ENCODE results near the gene A1CF. TPM values are rescaled to one million over a fixed set of nuclear protein-coding genes. Genes with fewer than 3 reads are reported as not detected.

A1CF gene
- polyA plus RNA-seq, 1 experiment, result not detected

GRCh38 chr10:50805981-50806622 is 79.3 kb downstream of the A1CF start:
- CTCF ChIA-PET, result interaction anchor here (0.8 kb wide), 1 partner anchor 1009 kb away, joined by 3 read pairs; no protein-coding TSS in a partner anchor
- no peaks in the 10 kb centered on the region for H3K27me3 ChIP-seq (ENCODE audit: control insufficient read depth, insufficient read depth, low read length)
- no peaks in the 10 kb centered on the region for H3K36me3 ChIP-seq (ENCODE audit: control insufficient read depth, insufficient read depth, low read length)
- TF ChIP-seq, protein P1, sequence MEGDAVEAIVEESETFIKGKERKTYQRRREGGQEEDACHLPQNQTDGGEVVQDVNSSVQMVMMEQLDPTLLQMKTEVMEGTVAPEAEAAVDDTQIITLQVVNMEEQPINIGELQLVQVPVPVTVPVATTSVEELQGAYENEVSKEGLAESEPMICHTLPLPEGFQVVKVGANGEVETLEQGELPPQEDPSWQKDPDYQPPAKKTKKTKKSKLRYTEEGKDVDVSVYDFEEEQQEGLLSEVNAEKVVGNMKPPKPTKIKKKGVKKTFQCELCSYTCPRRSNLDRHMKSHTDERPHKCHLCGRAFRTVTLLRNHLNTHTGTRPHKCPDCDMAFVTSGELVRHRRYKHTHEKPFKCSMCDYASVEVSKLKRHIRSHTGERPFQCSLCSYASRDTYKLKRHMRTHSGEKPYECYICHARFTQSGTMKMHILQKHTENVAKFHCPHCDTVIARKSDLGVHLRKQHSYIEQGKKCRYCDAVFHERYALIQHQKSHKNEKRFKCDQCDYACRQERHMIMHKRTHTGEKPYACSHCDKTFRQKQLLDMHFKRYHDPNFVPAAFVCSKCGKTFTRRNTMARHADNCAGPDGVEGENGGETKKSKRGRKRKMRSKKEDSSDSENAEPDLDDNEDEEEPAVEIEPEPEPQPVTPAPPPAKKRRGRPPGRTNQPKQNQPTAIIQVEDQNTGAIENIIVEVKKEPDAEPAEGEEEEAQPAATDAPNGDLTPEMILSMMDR (IDR thresholded peaks at IDR 0.05; ENCODE audit: insufficient read depth, low read depth, low read length), result no peak
- DNase-seq (ENCODE audit: low read depth), result no peak
- POLR2A ChIA-PET, result no interaction called here
- no peak overlapping the region for H3K4me3 ChIP-seq (ENCODE audit: low read depth, low read length)

- no peak for DNase-seq (ENCODE audit: low read depth)
- no peaks in the 10 kb centered on the region for H3K36me3 ChIP-seq (ENCODE audit: control insufficient read depth, insufficient read depth, low read length)
- CTCF ChIA-PET, result no interaction called here
- TF ChIP-seq, protein P1 (IDR thresholded peaks at IDR 0.05; ENCODE audit: insufficient read depth, low read depth, low read length), result no peak
- H3K27me3 ChIP-seq (ENCODE audit: control insufficient read depth, insufficient read depth, low read length), result peaks cover 2% of the 10 kb centered on the region; the same call in 1 of the 2 replicates
- H3K4me3 ChIP-seq (ENCODE audit: low read depth, low read length), result no peak overlapping the region
- POLR2A ChIA-PET, result no interaction called here
Observed at GRCh38 chr10:50799595-50799994, 85.8 kb downstream of the A1CF start.

DNA sequence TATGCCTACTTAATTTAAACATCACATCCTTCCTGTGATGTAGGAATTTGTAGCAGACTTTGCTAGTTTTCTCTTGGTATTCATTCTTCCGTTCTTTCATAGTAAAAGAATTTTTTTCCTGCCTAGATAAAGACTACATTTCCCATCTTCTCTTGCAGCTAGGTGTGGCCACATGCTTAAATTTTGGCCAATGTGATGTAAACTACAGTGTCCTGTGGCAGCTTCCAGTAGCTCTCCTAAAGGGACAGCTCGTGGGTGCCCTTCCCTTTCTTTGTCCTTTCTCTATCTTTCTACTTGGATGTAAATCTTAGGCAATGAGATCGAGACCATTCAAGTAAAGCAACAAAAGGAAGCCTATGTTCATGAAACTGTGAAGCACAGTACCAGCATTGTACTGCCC is 87.1 kb downstream of the A1CF start:
- DNase-seq (ENCODE audit: low read depth), result no peak
- TF ChIP-seq, protein P1 (IDR thresholded peaks at IDR 0.05; ENCODE audit: insufficient read depth, low read depth, low read length), result no peak
- Histone ChIP-seq H3K36me3 (ENCODE audit: control insufficient read depth, insufficient read depth, low read length) (no peaks in the 10 kb centered on the region), H3K27me3 (ENCODE audit: control insufficient read depth, insufficient read depth, low read length) (peaks cover 3% of the 10 kb centered on the region; the same call in 1 of the 2 replicates), H3K4me3 (ENCODE audit: low read depth, low read length) (no peak overlapping the region)
- ChIA-PET POLR2A (no interaction called here), CTCF (no interaction called here)

- H3K27me3 ChIP-seq (ENCODE audit: control insufficient read depth, insufficient read depth, low read length), result peaks cover 3% of the 10 kb centered on the region; the same call in 1 of the 2 replicates
- no peak overlapping the region for H3K4me3 ChIP-seq (ENCODE audit: low read depth, low read length)
- H3K36me3 ChIP-seq (ENCODE audit: control insufficient read depth, insufficient read depth, low read length), result no peaks in the 10 kb centered on the region
- TF ChIP-seq, protein P1 (IDR thresholded peaks at IDR 0.05; ENCODE audit: insufficient read depth, low read depth, low read length), result no peak
- ChIA-PET CTCF (no interaction called here), POLR2A (no interaction called here)
- DNase-seq (ENCODE audit: low read depth), result no peak
Observed at GRCh38 chr10:50796693-50797092, 88.7 kb downstream of the A1CF start.

- ChIA-PET POLR2A (no interaction called here), CTCF (interaction anchor here (0.5 kb wide), 1 partner anchor 1224 kb away, joined by 3 read pairs; no protein-coding TSS in a partner anchor)
- H3K36me3 ChIP-seq (ENCODE audit: control insufficient read depth, insufficient read depth, low read length), result no peaks in the 10 kb centered on the region
- no peak for DNase-seq (ENCODE audit: low read depth)
- TF ChIP-seq, protein P1 (IDR thresholded peaks at IDR 0.05; ENCODE audit: insufficient read depth, low read depth, low read length), result no peak
- H3K4me3 ChIP-seq (ENCODE audit: low read depth, low read length), result no peak overlapping the region
- peaks cover 3% of the 10 kb centered on the region for H3K27me3 ChIP-seq (ENCODE audit: control insufficient read depth, insufficient read depth, low read length)
Observed at GRCh38 chr10:50794490-50794889, 90.9 kb downstream of the A1CF start.

Data from BJ (cell line).